Activated CD8-positive, alpha-beta memory T cell treated with anti-CD3 and anti-CD28 coated beads for 48 hours (primary cell): Measurements from ENCODE around the gene ARL10.

Source experiments
- DNase-seq, 3 experiments: peaks; one replicate each; pipeline ENCODE4 v3.0.0-alpha.2; 2020; ENCODE audit warnings: low read depth in 2 of 3, low spot score in 2 of 3

ARL10 gene

GRCh38 chr5:176361437-176362232 lies 3.7 kb upstream of the ARL10 start, which contains the start of gene KIAA1191:
TSS of gene KIAA1191 (minus strand) at chr5:176361764. CDS start at chr5:176359508, 2,256 bp downstream.
- DNase-seq: peak; percentile 64 to 80 (median 78)

DNA sequence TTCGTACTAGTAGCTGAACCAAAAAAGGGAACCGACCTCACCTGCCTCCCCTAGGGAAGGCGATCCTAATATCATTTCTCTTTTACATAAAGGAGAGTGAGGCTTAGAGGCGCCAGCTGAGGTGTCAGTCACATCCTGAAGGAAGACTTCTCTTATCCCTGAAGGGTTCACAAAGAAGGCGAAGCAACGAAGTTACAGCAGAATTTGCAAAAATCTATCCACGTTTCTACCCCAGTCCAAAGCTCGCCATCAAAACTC lies 3.1 kb upstream of the ARL10 start:
- no peak for DNase-seq

- DNase-seq: peak in 1 of 3 experiments; percentile 47
These were observed 429 bp upstream of the ARL10 start for GRCh38 chr5:176364765-176365350.

- no peak for DNase-seq
These were observed 1.1 kb downstream of the ARL10 start for GRCh38 chr5:176366232-176366894.

DNA sequence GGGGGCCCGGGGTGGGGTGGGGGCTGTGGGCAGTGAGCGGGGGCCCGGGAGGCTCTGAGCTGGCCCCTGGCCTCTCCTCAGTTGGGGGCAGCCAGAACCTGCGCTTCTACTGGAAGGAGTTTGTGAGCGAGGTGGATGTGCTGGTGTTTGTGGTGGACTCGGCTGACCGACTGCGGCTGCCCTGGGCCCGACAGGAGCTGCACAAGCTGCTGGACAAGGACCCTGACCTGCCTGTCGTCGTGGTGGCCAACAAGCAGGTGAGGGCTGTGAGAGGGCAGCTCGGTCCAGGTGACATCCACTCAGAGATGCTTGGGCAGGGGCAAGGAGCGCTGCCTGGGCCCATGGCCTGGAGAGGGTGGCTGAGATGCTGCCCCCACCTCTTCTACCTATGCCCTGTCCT lies 3.4 kb downstream of the ARL10 start:
- no peak for DNase-seq

DNA sequence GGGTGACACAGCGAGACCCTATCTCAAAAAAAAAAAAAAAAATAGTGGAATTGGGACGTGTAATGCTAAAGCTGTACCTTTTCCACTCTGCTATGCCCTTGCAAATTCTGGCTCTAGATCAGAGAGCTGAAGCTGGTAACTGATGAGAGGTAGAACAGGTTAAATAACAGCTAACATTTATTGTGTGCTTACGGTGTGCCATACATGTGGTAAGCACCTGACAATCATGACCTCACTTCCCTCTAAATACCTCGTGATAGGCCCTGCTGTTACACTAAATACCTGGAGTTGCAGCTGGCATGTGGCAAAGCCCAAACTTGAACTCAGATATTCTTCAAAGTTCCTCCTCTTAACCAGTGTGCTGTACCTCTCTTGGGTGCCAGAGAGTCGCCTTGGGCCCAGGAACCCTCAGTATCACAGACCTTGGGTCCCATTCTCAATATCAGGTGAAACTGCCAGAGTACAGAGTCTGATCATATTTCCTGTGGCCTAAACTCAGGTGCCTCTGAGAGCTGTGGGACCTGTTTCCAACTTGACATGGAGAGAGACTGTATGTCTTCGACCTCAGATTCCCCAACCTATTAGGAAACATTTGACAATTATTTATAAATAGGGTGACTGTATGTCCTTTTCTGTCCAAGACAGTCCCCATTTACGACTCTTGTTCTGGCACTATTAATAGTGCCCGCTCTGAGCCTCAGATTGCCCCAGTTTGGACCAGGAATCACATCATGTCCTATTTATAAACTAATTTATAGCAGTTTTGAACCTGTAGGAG lies 4.8 kb downstream of the ARL10 start:
- no peak for DNase-seq

GRCh38 chr5:176371621-176372539 lies 6.6 kb downstream of the ARL10 start:
- no peak for DNase-seq

- no peak for DNase-seq
These were observed 8.0 kb downstream of the ARL10 start for GRCh38 chr5:176373100-176373818.

GRCh38 chr5:176379881-176380280 lies 14.6 kb downstream of the ARL10 start:
- no peak for DNase-seq

- no peak for DNase-seq
These were observed 16.1 kb downstream of the ARL10 start for GRCh38 chr5:176381423-176381822.

- DNase-seq: no peak
These were observed 16.7 kb downstream of the ARL10 start for GRCh38 chr5:176381979-176382378.

DNA sequence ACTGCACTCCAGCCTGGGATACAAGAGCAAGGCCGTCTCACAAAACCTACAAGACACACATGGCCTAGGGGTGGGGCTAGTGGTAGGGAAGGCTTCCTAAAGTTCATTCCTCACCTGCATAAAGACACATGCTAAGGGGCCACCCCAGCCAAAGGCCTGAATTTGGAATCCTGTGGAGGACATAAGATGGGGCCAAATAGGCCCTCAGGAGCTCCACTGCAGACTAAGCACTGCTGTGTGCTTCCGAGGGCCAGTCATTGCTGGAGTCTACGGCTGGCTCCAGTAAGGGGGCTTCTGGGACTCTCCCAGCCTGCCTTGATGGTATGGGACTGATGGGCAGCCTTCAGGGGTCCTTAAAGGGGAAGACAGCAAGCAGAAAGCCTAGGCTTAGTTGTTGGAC lies 17.4 kb downstream of the ARL10 start:
- DNase-seq: no peak

DNA sequence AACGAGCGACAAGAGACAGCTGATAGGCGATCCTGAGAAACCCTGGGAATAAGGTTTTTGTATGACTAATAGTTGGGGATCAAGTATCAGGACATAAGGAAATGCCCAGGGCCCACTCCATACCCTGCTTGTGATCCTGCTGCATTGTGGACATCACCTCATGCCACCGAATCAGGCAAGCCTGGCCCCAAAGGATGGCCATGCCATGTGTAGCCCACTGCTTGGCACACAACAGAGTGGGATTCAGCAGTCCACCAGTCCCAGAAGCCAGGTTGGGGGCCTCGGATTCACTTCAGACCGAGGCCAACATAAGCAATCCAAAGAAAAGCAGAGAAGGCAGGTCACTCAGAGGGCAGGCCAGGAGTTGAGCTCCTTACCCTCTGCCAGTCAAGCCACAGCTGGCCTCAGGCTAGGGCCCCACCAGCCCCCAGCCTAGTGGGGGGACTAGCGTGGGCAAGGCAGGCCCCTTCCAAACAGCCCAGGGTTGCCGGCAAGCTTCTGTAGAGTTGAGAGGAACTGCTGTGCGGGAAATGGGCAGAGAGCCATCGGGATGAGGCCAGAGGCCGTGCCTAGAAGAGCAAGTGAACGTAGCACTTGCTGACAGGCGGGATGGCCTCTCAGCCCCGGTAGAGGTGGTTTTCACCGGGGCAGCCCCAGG lies 18.1 kb downstream of the ARL10 start:
- DNase-seq: no peak

DNA sequence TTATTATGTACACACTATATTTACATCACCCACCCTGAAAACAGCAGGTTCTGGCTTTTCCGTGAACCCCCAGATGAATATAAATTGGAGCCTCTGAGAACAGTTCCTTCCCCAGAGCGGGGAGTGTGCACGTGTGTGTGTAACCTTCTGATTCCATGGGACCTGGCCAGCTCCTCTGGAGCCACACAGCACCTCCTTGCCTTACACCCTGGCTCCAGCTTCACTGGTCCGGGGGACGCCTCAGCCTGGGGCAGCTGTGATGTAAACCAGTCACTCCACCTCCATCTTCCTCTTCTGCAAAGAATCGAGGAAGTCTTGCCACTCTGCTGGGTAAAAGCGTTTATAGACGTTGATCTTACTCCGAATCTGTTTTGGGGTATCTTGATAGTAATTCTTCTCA lies 18.7 kb downstream of the ARL10 start:
- DNase-seq: no peak

GRCh38 chr5:176384366-176384930 lies 19.2 kb downstream of the ARL10 start:
- no peak for DNase-seq

DNA sequence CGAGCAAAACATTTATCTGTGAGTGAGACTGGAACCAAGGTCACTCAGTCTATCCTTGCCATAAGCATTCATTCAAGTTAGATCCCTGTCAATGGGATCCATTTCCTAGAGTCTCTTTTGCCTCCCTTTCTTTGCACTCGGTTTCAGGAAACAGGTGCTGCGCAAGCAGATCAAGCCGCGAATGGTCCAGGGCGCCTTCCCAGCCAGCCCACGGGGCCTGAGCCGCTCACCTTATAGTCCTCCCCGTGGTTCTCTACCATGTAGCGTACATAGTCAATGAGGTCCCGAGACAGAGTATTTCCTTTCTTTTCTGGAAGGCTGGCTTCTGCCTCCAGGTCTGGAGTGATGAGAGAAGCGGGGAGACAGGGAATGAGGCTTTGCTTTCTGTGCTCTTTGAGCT lies 19.7 kb downstream of the ARL10 start:
- DNase-seq: no peak

DNA sequence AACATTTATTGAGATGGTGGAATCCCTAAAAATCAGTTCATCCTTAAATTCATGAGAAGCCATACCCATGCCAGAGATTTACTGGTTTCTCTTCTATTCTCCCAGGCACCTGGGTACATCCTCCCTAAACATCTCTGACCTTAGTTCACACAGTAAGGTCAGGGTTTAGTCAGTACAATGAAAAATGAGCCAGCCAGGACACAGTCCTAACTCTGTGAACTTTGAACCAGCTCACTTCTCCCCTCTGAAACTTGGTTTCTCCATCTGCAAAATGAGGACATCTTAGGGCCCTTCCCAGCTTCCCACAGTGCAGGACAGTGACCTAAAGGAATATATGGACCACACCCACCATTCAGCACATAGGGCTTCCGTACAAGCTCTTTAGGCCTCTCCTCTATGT lies 21.2 kb downstream of the ARL10 start:
- DNase-seq: no peak

DNA sequence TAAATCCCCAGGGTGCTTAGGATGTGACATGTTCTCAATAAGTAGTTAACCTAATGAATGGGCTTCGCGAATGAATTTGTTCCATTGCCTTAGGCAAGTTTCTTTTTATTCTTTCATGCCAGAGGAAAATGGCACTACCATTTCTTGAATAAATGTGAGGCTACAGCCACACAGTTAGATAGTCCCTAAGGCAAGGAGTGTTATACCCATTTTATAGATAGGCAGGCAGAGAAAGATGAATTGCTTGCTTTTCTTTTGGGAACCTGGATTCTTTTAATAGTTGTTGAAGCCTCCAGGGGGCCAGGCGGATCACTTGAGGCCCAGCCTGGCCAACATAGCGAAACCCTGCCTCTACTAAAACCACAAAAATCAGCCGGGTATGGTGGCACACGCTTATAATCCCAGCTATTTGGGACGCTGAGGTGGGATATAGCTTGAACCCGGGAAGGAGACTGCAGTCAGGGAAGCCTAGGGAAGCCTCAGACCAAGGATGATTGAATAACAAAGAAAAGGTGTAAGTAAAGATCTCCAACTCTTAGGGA lies 22.2 kb downstream of the ARL10 start:
- DNase-seq: no peak

DNA sequence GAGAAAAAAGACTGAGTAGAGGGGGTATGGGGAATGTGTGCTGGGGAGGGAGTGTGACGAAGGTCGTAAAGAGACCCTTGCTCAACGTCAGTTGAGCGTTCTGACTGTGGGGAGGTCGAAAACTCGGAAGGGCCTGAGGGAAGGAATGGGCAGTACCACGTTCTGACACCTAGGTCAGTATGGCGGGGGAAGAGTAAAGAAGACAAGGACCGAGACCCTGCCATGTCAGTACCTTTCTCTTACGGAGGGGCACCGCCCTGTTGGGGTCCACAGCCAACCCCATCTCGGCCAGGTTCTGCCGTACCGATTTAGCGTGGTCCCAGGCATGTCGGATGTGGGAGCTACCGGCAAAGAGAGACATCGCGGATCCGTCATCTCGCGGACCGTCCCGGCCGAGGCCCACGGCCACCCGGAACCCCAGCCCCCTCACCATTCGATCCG lies 22.7 kb downstream of the ARL10 start:
- no peak for DNase-seq
